Measurements from ENCODE around the gene WDR41.

Gene WDR41

DNA sequence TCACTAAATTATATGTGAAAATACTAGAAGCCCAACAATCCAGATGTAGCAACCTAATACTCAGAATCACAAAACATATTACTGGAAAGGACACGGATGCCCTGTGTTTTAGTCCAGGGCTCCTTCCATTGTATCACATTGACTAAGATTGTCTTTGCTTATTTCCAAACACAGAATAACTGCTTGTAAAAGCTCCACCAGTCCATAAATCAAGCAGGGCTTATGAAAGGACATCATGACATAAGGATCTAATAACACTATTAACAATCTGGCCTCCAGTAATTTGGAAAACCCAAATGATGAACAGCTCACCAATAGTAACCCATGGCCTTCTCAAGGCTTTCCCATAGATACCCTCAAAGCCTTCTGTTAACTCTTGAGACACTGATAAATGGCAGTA is 39.8 kb downstream of the WDR41 start:
- no peak for DNase-seq (ENCODE audit: extremely low read depth, insufficient read length)
- H3K36me3 ChIP-seq (ENCODE audit: control insufficient read depth, insufficient read depth, low read length), result peaks cover 7% of the 10 kb centered on the region
- TF ChIP-seq, protein P1, sequence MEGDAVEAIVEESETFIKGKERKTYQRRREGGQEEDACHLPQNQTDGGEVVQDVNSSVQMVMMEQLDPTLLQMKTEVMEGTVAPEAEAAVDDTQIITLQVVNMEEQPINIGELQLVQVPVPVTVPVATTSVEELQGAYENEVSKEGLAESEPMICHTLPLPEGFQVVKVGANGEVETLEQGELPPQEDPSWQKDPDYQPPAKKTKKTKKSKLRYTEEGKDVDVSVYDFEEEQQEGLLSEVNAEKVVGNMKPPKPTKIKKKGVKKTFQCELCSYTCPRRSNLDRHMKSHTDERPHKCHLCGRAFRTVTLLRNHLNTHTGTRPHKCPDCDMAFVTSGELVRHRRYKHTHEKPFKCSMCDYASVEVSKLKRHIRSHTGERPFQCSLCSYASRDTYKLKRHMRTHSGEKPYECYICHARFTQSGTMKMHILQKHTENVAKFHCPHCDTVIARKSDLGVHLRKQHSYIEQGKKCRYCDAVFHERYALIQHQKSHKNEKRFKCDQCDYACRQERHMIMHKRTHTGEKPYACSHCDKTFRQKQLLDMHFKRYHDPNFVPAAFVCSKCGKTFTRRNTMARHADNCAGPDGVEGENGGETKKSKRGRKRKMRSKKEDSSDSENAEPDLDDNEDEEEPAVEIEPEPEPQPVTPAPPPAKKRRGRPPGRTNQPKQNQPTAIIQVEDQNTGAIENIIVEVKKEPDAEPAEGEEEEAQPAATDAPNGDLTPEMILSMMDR (IDR thresholded peaks at IDR 0.05; ENCODE audit: insufficient read depth, low read length, poor library complexity, severe bottlenecking), result no peak
- H3K27me3 ChIP-seq (replicated peaks; ENCODE audit: control insufficient read depth, insufficient read depth, low read length), result no peaks in the 10 kb centered on the region
- H3K4me3 ChIP-seq (replicated peaks; ENCODE audit: low read depth, low read length), result no peak overlapping the region

GRCh38 chr5:77449981-77450380 is 42.1 kb downstream of the WDR41 start:
- Histone ChIP-seq H3K4me3 (replicated peaks; ENCODE audit: low read depth, low read length) (no peak overlapping the region), H3K27me3 (replicated peaks; ENCODE audit: control insufficient read depth, insufficient read depth, low read length) (no peaks in the 10 kb centered on the region), H3K36me3 (ENCODE audit: control insufficient read depth, insufficient read depth, low read length) (peaks cover 7% of the 10 kb centered on the region)
- TF ChIP-seq, protein P1 (IDR thresholded peaks at IDR 0.05; ENCODE audit: insufficient read depth, low read length, poor library complexity, severe bottlenecking), result no peak
- DNase-seq (ENCODE audit: extremely low read depth, insufficient read length), result no peak

DNA sequence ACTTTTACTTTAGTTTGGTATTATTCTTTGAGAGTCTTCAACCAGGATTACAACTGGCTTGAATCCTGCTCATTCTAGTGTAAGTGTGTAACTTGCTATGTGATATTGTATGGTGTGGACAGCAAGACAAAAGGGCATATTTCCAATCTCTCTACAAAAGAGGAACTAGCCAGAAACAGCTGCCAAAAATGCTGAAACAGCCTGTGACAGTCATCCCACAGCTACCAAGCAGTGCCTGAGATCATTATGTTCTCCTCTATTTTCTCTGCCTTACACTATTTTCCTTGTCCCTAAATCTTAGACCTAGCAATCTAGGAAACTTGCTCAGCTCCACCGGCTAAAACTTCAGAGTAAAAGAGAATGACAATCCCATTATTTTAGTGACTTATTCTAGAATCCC is 42.8 kb downstream of the WDR41 start:
- DNase-seq (ENCODE audit: extremely low read depth, insufficient read length), result no peak
- H3K27me3 ChIP-seq (replicated peaks; ENCODE audit: control insufficient read depth, insufficient read depth, low read length), result no peaks in the 10 kb centered on the region
- TF ChIP-seq, protein P1 (IDR thresholded peaks at IDR 0.05; ENCODE audit: insufficient read depth, low read length, poor library complexity, severe bottlenecking), result no peak
- peaks cover 7% of the 10 kb centered on the region for H3K36me3 ChIP-seq (ENCODE audit: control insufficient read depth, insufficient read depth, low read length)
- H3K4me3 ChIP-seq (replicated peaks; ENCODE audit: low read depth, low read length), result no peak overlapping the region

DNA sequence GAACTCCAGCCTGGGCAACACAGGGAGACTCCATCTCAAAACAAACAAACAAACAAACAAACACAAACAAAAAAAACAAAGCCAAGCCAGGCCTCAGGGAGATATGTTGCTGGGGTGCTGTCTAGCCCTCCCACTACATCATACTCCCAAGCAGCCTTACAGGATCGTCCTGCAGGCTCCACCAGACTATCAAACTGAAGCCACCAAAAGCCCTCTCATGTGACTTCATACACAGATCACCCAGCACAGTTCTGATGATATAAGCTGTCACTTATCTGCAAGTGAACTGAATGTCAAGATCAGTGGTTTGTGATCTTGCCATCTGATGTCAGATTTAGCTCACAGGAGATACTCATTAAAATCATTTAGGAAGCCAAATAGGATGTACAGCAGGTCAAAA is 43.3 kb downstream of the WDR41 start:
- H3K27me3 ChIP-seq (replicated peaks; ENCODE audit: control insufficient read depth, insufficient read depth, low read length), result no peaks in the 10 kb centered on the region
- DNase-seq (ENCODE audit: extremely low read depth, insufficient read length), result no peak
- H3K4me3 ChIP-seq (replicated peaks; ENCODE audit: low read depth, low read length), result no peak overlapping the region
- TF ChIP-seq, protein P1 (IDR thresholded peaks at IDR 0.05; ENCODE audit: insufficient read depth, low read length, poor library complexity, severe bottlenecking), result no peak
- H3K36me3 ChIP-seq (ENCODE audit: control insufficient read depth, insufficient read depth, low read length), result peaks cover 7% of the 10 kb centered on the region

GRCh38 chr5:77444356-77444755 is 47.8 kb downstream of the WDR41 start:
- TF ChIP-seq, protein P1 (IDR thresholded peaks at IDR 0.05; ENCODE audit: insufficient read depth, low read length, poor library complexity, severe bottlenecking), result no peak
- DNase-seq (ENCODE audit: extremely low read depth, insufficient read length), result no peak
- Histone ChIP-seq H3K4me3 (replicated peaks; ENCODE audit: low read depth, low read length) (no peak overlapping the region), H3K36me3 (ENCODE audit: control insufficient read depth, insufficient read depth, low read length) (peaks cover 9% of the 10 kb centered on the region), H3K27me3 (replicated peaks; ENCODE audit: control insufficient read depth, insufficient read depth, low read length) (no peaks in the 10 kb centered on the region)

DNA sequence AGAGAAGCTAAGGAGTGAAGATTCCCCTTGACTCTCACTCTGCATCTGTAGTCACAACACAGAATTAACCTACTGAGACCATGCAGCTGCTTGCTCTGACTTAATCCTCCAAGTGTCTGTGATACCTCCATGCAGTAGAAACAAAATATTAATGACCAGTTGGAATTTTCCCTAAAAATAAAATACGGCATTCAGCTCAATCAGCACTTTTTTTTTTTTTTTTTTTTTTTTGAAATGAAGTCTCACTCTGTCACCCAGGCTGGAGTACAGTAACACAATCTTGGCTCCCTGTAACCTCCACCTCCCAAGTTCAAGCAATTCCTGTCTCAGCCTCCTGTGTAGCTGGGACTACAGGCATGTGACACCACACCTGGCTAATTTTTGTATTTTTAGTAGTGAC is 48.4 kb downstream of the WDR41 start:
- no peak for DNase-seq (ENCODE audit: extremely low read depth, insufficient read length)
- Histone ChIP-seq H3K36me3 (ENCODE audit: control insufficient read depth, insufficient read depth, low read length) (peaks cover 4% of the 10 kb centered on the region), H3K4me3 (replicated peaks; ENCODE audit: low read depth, low read length) (no peak overlapping the region), H3K27me3 (replicated peaks; ENCODE audit: control insufficient read depth, insufficient read depth, low read length) (no peaks in the 10 kb centered on the region)
- TF ChIP-seq, protein P1 (IDR thresholded peaks at IDR 0.05; ENCODE audit: insufficient read depth, low read length, poor library complexity, severe bottlenecking), result no peak

All from GM06990 (cell line).